HEK293 (cell line): ENCODE results near the gene SRP19.

Experiments
- CTCF ChIA-PET: fragments of 350-600 bp; formaldehyde crosslinking; extraction: SDS; loops from one replicate; lab custom pipeline; 2021; ENCODE audit warnings: antibody characterized with exemption; lab: Yijun Ruan, JAX
- POLR2A ChIA-PET: fragments of 300-600 bp; formaldehyde crosslinking; extraction: SDS; loops from one replicate; lab custom pipeline; 2020; ENCODE audit warnings: antibody characterized with exemption, inconsistent platforms; lab: Yijun Ruan, JAX
- H3K27ac ChIP-seq: fragments of 200-500 bp; sonication (Bioruptor generic); 2 replicates; pipeline ENCODE4 v1.5.1; 2014; ENCODE audit warnings: low read depth, low read length, control low read depth, inconsistent platforms; ENCODE audit errors: extremely low read depth
- H3K36me3 ChIP-seq, 2 experiments: fragments of 200-500 bp in 1 of 2; sonication (Bioruptor generic) in 1 of 2; 1 replicate in 1 of 2; 2 replicates in 1 of 2; pipeline ENCODE4 v1.5.1; 2014 to 2017; ENCODE audit warnings: inconsistent platforms in 2 of 2, low read length in 2 of 2; ENCODE audit not compliant: control insufficient read depth in 2 of 2, insufficient read depth in 1 of 2
- H3K4me1 ChIP-seq: fragments of 200-500 bp; sonication (Bioruptor generic); 2 replicates; pipeline ENCODE4 v1.5.1; 2014; ENCODE audit warnings: mild to moderate bottlenecking, low read length, inconsistent platforms; ENCODE audit not compliant: control insufficient read depth, insufficient read depth
- H3K4me3 ChIP-seq: 2 replicates; pipeline ENCODE4 v1.5.1; 2011; ENCODE audit warnings: low read depth, mild to moderate bottlenecking, control low read depth, low read length, moderate library complexity
- H3K9me3 ChIP-seq: fragments of 200-500 bp; sonication (Bioruptor generic); 2 replicates; pipeline ENCODE4 v1.5.1; 2014; ENCODE audit warnings: low read depth, low read length, inconsistent platforms; ENCODE audit not compliant: control insufficient read depth, insufficient read depth
- ZNF544 ChIP-seq: fragments of 450-650 bp; formaldehyde crosslinking; IDR thresholded peaks from 2 replicates; pipeline ENCODE4 v1.5.0; 2017; ENCODE audit warnings: missing biosample characterization, missing genetic modification characterization
- ZNF558 ChIP-seq: fragments of 450-650 bp; formaldehyde crosslinking; IDR thresholded peaks from 2 replicates; pipeline ENCODE4 v1.5.1; 2016; ENCODE audit warnings: missing biosample characterization, missing genetic modification characterization
- ZNF707 ChIP-seq: fragments of 450-650 bp; formaldehyde crosslinking; IDR thresholded peaks from 2 replicates; pipeline ENCODE4 v1.5.1; 2016; ENCODE audit warnings: missing biosample characterization, missing genetic modification characterization
- ZNF837 ChIP-seq: fragments of 450-650 bp; formaldehyde crosslinking; IDR thresholded peaks from 2 replicates; pipeline ENCODE4 v1.5.1; 2016; ENCODE audit warnings: missing biosample characterization, missing genetic modification characterization
- TF ChIP-seq, protein P1 (sequence below): fragments of 450-650 bp; formaldehyde crosslinking; IDR thresholded peaks from 2 replicates; pipeline ENCODE4 v1.5.1; 2016; ENCODE audit warnings: missing biosample characterization, missing genetic modification characterization
- TF ChIP-seq, protein P2 (sequence below): fragments of 450-650 bp; formaldehyde crosslinking; optimal IDR thresholded peaks from 2 replicates; pipeline ENCODE3; 2016; ENCODE audit warnings: missing biosample characterization, mild to moderate bottlenecking, missing genetic modification characterization
- TF ChIP-seq, protein P3 (sequence below): fragments of 450-650 bp; formaldehyde crosslinking; IDR thresholded peaks from 2 replicates; pipeline ENCODE4 v1.5.1; 2016; ENCODE audit warnings: missing biosample characterization, missing genetic modification characterization, low read depth
- TF ChIP-seq, protein P4 (sequence below): fragments of 450-650 bp; formaldehyde crosslinking; IDR thresholded peaks from 2 replicates; pipeline ENCODE4 v1.5.1; 2017; ENCODE audit warnings: missing biosample characterization, missing genetic modification characterization
- TF ChIP-seq, protein P5 (sequence below): fragments of 450-650 bp; formaldehyde crosslinking; IDR thresholded peaks from 2 replicates; pipeline ENCODE4 v1.5.1; 2016; ENCODE audit warnings: missing biosample characterization, missing genetic modification characterization, borderline replicate concordance
- TF ChIP-seq, protein P6 (sequence below): fragments of 450-650 bp; formaldehyde crosslinking; IDR thresholded peaks from 2 replicates; pipeline ENCODE4 v1.5.1; 2017; ENCODE audit warnings: missing biosample characterization, missing genetic modification characterization
- TF ChIP-seq, protein P7 (sequence below): fragments of 450-650 bp; formaldehyde crosslinking; IDR thresholded peaks from 2 replicates; pipeline ENCODE4 v1.5.1; 2016; ENCODE audit warnings: missing biosample characterization, missing genetic modification characterization

Gene SRP19

DNA sequence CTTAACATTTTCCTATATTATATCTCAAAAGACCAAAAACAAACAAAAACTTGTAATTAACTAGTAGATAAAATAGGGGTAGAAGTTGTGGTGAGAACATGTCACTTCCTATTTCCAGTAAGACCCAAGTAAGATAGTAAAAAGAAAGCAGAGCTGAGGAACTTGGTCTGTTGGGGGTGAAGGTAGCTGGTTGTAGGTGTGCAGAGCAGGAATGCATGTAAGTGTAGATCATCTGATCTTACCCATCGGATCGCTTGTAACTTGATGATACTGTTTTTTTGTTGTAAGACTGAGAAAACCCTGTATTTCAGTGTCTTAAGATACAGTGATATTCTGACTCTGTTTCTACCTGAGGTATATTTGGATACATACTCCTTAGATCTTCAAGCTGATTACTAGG is 5.7 kb downstream of the SRP19 start:
- ChIA-PET POLR2A (interaction anchor here (1.5 kb wide), 1 partner anchor 110 kb away, joined by 5 read pairs; the partner anchor contains the start of gene DCP2), CTCF (interaction anchor here (0.7 to 1.2 kb wide), 3 partner anchors 22 to 130 kb away, joined by 3 to 4 read pairs (median 3); no protein-coding TSS in a partner anchor)
- Histone ChIP-seq H3K9me3 (no peaks in the 10 kb centered on the region), H3K27ac (no peak overlapping the region), H3K4me1 (peaks cover 14% of the 10 kb centered on the region), H3K36me3 (peaks cover 64 to 85% of the 10 kb centered on the region in 2 experiments), H3K4me3 (no peak overlapping the region)
- TF ChIP-seq, protein P1, sequence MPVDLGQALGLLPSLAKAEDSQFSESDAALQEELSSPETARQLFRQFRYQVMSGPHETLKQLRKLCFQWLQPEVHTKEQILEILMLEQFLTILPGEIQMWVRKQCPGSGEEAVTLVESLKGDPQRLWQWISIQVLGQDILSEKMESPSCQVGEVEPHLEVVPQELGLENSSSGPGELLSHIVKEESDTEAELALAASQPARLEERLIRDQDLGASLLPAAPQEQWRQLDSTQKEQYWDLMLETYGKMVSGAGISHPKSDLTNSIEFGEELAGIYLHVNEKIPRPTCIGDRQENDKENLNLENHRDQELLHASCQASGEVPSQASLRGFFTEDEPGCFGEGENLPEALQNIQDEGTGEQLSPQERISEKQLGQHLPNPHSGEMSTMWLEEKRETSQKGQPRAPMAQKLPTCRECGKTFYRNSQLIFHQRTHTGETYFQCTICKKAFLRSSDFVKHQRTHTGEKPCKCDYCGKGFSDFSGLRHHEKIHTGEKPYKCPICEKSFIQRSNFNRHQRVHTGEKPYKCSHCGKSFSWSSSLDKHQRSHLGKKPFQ (tag by site-specific recombination), result no peak
- TF ChIP-seq ZNF837 (tag by site-specific recombination) (no peak), ZNF707 (tag by site-specific recombination) (no peak), ZNF544 (no peak), ZNF558 (no peak)
- TF ChIP-seq, protein P2, sequence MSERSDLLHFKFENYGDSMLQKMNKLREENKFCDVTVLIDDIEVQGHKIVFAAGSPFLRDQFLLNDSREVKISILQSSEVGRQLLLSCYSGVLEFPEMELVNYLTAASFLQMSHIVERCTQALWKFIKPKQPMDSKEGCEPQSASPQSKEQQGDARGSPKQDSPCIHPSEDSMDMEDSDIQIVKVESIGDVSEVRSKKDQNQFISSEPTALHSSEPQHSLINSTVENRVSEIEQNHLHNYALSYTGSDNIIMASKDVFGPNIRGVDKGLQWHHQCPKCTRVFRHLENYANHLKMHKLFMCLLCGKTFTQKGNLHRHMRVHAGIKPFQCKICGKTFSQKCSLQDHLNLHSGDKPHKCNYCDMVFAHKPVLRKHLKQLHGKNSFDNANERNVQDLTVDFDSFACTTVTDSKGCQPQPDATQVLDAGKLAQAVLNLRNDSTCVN (tag by site-specific recombination), result no peak
- TF ChIP-seq, protein P3, sequence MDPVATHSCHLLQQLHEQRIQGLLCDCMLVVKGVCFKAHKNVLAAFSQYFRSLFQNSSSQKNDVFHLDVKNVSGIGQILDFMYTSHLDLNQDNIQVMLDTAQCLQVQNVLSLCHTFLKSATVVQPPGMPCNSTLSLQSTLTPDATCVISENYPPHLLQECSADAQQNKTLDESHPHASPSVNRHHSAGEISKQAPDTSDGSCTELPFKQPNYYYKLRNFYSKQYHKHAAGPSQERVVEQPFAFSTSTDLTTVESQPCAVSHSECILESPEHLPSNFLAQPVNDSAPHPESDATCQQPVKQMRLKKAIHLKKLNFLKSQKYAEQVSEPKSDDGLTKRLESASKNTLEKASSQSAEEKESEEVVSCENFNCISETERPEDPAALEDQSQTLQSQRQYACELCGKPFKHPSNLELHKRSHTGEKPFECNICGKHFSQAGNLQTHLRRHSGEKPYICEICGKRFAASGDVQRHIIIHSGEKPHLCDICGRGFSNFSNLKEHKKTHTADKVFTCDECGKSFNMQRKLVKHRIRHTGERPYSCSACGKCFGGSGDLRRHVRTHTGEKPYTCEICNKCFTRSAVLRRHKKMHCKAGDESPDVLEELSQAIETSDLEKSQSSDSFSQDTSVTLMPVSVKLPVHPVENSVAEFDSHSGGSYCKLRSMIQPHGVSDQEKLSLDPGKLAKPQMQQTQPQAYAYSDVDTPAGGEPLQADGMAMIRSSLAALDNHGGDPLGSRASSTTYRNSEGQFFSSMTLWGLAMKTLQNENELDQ (tag by site-specific recombination), result no peak
- TF ChIP-seq, protein P4, sequence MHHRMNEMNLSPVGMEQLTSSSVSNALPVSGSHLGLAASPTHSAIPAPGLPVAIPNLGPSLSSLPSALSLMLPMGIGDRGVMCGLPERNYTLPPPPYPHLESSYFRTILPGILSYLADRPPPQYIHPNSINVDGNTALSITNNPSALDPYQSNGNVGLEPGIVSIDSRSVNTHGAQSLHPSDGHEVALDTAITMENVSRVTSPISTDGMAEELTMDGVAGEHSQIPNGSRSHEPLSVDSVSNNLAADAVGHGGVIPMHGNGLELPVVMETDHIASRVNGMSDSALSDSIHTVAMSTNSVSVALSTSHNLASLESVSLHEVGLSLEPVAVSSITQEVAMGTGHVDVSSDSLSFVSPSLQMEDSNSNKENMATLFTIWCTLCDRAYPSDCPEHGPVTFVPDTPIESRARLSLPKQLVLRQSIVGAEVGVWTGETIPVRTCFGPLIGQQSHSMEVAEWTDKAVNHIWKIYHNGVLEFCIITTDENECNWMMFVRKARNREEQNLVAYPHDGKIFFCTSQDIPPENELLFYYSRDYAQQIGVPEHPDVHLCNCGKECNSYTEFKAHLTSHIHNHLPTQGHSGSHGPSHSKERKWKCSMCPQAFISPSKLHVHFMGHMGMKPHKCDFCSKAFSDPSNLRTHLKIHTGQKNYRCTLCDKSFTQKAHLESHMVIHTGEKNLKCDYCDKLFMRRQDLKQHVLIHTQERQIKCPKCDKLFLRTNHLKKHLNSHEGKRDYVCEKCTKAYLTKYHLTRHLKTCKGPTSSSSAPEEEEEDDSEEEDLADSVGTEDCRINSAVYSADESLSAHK (tag by site-specific recombination), result no peak
- TF ChIP-seq, protein P5, sequence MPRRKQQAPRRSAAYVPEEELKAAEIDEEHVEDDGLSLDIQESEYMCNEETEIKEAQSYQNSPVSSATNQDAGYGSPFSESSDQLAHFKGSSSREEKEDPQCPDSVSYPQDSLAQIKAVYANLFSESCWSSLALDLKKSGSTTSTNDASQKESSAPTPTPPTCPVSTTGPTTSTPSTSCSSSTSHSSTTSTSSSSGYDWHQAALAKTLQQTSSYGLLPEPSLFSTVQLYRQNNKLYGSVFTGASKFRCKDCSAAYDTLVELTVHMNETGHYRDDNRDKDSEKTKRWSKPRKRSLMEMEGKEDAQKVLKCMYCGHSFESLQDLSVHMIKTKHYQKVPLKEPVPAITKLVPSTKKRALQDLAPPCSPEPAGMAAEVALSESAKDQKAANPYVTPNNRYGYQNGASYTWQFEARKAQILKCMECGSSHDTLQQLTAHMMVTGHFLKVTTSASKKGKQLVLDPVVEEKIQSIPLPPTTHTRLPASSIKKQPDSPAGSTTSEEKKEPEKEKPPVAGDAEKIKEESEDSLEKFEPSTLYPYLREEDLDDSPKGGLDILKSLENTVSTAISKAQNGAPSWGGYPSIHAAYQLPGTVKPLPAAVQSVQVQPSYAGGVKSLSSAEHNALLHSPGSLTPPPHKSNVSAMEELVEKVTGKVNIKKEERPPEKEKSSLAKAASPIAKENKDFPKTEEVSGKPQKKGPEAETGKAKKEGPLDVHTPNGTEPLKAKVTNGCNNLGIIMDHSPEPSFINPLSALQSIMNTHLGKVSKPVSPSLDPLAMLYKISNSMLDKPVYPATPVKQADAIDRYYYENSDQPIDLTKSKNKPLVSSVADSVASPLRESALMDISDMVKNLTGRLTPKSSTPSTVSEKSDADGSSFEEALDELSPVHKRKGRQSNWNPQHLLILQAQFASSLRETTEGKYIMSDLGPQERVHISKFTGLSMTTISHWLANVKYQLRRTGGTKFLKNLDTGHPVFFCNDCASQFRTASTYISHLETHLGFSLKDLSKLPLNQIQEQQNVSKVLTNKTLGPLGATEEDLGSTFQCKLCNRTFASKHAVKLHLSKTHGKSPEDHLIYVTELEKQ, result no peak
- TF ChIP-seq, protein P6, sequence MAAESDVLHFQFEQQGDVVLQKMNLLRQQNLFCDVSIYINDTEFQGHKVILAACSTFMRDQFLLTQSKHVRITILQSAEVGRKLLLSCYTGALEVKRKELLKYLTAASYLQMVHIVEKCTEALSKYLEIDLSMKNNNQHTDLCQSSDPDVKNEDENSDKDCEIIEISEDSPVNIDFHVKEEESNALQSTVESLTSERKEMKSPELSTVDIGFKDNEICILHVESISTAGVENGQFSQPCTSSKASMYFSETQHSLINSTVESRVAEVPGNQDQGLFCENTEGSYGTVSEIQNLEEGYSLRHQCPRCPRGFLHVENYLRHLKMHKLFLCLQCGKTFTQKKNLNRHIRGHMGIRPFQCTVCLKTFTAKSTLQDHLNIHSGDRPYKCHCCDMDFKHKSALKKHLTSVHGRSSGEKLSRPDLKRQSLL (tag by site-specific recombination), result no peak
- TF ChIP-seq, protein P7, sequence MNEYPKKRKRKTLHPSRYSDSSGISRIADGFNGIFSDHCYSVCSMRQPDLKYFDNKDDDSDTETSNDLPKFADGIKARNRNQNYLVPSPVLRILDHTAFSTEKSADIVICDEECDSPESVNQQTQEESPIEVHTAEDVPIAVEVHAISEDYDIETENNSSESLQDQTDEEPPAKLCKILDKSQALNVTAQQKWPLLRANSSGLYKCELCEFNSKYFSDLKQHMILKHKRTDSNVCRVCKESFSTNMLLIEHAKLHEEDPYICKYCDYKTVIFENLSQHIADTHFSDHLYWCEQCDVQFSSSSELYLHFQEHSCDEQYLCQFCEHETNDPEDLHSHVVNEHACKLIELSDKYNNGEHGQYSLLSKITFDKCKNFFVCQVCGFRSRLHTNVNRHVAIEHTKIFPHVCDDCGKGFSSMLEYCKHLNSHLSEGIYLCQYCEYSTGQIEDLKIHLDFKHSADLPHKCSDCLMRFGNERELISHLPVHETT, result no peak
